SHP77 (cell line): ENCODE data around the gene ARHGEF12.
A peak's percentile ranks its signal among the peaks of the same experiment; 100 is the strongest.

ENCODE experiments used
- DNase-seq, 2 experiments: peaks; one replicate each; lab custom pipeline; 2025; lab: John Stamatoyannopoulos, UW

Gene ARHGEF12, protein sequence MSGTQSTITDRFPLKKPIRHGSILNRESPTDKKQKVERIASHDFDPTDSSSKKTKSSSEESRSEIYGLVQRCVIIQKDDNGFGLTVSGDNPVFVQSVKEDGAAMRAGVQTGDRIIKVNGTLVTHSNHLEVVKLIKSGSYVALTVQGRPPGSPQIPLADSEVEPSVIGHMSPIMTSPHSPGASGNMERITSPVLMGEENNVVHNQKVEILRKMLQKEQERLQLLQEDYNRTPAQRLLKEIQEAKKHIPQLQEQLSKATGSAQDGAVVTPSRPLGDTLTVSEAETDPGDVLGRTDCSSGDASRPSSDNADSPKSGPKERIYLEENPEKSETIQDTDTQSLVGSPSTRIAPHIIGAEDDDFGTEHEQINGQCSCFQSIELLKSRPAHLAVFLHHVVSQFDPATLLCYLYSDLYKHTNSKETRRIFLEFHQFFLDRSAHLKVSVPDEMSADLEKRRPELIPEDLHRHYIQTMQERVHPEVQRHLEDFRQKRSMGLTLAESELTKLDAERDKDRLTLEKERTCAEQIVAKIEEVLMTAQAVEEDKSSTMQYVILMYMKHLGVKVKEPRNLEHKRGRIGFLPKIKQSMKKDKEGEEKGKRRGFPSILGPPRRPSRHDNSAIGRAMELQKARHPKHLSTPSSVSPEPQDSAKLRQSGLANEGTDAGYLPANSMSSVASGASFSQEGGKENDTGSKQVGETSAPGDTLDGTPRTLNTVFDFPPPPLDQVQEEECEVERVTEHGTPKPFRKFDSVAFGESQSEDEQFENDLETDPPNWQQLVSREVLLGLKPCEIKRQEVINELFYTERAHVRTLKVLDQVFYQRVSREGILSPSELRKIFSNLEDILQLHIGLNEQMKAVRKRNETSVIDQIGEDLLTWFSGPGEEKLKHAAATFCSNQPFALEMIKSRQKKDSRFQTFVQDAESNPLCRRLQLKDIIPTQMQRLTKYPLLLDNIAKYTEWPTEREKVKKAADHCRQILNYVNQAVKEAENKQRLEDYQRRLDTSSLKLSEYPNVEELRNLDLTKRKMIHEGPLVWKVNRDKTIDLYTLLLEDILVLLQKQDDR (N-terminal part only)

DNA sequence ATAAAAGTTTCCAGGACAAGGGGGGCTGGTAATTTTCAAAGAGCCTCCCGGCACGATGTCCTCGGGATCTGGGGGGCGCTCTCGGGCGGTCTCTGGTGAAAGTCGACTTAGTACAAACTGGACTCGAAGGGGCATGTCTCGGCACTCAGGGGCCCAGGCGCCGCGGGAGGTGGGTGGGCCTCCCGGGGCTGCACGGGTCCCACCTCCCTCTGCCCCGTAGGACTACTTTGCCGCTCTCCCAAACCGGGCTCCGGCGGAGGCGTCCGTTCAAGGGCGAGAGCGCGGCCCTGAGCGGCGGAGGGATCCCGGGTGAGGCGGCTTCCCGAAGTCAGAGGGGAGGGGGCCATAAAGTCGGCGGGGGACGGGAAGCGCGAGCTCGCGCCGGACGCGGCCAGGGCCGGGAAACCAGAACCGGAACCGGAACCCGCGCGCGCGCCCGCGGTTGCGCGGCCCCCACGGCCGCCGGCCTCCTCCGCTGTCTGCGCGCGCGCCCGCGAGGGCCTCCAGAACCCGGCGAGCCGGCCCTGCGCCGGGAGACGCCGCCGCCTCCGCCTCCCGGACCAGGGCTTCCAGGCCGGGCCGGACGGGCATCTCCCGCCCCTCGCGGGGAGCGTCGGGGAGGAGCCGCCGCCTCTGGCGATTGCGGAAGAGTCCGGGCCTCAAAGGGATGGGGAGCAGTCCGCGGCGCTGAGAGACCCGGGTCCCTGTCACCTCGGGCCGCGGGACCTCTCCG lies at the start of gene ARHGEF12:
TSS of gene ARHGEF12 (plus strand) at position 506 of the 733 bp plus-strand sequence. CDS start 831 bp downstream, outside the sequence.
- peak; percentile 83 to 93 for DNase-seq

DNA sequence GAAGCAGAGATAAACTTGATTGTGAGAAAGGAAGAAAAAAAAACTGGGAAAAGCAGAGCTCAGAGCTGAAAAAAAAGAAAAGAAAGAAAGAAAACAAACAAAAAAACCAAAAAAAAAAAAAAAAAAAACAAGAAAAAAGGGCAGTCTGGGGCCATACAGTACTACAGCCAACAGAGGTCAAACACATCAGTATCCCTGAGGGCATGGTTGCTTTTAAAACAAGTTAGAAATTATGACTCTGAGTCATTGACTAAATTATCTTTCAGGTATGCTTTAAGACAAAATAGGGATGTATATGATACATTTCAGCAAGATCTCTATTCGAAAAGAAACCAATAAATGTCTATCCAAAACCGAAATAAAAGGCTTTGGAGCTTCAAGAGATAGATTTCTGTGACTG lies 48.2 kb upstream of the ARHGEF12 start:
- no peak for DNase-seq

DNA sequence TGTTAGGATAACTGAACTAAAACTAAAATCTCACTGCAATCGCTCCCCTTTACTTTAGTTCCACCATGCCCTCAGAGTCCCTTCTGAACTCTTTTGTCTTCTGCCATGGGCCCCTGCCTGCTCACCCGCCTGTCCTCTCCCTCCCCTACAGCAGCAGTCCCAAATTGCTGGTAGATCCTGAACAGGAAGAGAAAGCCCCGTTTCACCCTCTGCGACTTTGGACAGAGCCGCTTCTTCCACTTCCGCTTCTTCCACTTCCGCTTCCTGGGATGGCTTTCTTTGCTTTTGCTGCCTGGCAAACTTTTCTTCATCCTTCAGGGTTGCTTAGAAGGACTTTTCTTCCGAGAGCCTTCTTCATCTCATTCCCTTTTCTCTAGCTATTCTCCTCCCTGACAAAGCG lies 46.8 kb upstream of the ARHGEF12 start:
- DNase-seq: no peak

DNA sequence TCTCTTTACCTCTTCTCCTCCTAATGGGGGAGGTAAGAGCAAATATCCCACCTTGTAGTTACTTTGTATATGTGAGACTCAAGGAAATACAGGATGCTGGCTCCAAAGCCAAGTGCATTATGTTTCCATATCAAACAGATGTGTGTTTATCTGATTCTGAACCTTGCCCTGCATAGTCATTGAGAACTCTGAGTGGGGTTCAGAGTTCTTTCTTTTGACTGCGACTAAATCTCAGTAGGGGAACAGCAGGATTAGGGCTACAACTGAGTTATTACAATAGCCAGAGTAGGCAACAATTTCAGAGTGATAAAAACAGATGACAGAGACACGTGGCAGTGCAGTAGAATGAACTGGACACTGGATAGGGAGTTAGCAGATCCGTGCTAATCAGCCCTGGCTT lies 45.3 kb upstream of the ARHGEF12 start:
- no peak for DNase-seq

DNA sequence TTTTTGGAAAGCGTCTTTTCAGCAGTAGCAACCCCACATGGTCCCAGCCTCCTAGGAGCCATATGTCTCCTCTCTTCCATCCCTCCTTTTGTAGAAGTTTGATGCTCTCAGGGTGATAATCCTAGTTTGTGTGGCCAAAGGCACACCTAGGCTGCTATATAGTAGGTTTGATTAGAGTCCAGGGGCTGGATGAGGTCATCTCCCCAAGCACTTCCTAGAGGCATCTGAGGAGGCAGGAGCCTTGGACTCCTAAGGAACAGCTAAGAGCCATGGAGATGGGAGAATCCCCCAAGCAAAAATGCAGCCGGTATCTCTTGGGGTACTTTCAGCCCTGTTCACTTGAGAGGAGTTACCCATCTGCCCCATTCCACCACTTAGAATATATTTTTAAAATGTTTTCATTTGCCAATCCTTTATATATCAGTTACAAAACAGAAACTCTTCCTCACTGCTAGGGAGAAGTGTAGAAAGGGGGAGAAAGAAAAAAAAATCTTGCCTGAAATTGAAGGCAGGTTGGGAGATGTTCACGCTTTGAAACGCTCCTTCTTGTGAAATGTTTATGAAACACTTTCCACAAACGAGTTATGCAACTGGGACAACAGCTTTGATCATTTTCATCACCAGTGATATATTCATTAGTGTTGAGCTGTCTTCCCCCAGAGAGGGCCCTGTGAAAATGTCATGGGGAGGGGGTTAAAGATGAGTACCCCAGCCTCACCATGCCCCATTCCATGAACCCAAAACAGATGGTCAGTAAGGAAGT lies 43.0 kb upstream of the ARHGEF12 start:
- no peak for DNase-seq

DNA sequence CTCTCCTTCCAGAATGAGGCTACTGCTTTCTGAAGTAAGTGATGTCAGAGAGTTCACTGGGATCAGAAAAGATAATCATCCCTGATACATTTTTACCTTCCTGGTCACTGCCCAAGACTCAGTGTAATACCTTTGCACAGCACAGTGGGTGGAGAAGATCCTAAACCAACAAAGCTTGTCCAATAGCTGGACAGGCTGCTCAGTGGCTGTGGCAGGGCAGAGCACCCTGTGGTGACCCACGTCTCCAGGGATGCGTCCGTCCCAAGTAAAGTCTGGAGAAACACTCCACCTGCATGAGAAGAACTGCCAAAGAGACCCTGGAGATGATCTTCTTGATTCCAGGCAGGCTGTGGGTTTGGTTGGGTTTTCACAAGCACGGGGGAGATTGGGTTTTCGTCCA lies 42.1 kb upstream of the ARHGEF12 start:
- DNase-seq: no peak

DNA sequence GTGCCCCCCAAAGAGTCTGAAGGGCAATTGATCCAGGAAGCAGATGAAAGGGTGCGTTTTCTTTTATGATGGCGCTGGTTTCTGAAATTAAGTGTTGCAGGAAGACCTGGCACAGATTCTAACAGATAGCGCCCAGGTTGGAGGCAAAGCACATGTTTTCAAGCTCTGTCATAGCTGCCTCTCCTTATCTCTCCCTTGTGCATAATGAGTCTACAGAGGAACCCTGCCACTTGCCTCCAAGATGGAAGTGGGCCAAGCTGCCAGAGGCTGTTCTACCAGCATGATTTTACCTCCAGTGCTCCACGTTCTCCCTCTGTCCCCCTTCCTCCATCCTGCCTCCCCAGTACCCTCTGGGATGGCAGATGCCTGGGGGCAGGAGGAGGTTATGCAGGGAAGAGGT lies 41.1 kb upstream of the ARHGEF12 start:
- DNase-seq: no peak

DNA sequence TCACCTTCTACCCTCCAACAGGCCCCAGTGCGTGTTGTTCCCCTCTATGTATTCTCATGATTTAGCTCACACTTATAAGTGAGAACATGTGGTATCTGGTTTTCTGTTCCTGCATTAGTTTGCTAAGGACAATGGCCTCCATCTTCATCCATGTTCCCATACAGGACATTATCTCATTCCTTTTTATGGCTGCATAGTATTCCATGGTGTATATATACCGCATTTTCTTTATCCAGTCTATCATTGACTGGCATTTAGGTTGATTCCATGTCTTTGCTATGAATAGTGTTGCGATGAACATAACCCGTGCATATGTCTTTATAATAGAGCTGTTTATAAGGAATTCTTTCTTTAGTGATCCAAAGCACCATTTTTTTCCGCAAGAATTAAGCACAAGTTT lies 39.7 kb upstream of the ARHGEF12 start:
- DNase-seq: no peak

DNA sequence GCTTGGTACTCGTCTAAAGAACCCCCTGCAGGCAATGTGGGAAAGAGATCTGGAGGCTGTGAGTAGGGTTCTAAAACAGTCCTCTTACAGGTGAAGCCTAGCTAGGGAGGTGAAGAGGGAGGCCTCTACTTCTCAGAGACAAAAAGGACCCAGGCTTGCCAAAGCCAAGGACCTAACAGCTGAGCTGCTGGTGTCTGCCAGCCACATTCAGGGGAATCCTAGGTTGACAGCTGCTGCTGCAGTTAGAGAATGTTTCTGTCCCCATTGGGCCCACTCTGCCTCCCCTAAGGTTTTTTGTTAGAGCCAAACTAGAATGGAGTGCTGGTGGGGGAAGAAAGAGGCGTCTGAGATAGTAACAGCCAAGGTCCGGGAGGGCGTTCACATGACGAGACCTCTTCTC lies 37.8 kb upstream of the ARHGEF12 start:
- no peak for DNase-seq

DNA sequence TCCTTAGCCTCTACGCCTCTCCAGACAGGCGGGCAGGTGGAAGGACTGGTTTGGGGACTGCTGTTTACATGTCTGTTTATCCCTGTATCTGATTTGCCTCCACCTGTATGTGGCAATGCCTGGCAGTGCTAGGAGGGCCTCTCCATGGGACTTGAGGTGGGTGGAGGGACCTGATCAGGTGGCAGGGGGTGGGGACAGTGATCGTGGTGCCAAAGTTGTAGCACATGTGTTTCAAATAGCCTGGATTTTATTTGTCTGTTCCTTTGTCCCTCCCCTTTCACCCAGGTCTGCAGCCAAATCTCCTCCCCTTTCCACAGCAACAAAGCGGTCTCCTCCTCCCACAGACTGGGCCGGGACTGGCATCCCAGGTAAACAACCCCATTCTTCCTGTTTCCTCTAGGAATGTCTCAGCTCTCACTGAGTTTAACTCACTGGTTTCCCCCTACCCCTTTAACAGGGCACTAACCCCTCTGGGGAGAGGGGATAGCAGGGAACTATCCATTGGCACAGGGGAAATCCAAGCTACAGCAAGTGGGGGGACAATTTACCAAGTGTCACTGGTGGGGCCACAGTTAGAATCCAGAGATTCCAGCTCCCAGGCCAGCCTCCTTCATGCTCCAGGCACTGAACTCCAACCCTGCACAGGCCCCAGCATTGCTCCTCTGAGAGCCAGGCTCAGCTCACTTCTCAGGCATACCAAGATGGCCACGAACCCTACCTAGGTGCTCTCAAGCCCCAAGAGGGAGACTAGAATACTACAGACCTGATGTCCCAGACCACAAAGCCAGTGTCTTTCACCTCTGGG lies 34.0 kb upstream of the ARHGEF12 start:
- DNase-seq: no peak

DNA sequence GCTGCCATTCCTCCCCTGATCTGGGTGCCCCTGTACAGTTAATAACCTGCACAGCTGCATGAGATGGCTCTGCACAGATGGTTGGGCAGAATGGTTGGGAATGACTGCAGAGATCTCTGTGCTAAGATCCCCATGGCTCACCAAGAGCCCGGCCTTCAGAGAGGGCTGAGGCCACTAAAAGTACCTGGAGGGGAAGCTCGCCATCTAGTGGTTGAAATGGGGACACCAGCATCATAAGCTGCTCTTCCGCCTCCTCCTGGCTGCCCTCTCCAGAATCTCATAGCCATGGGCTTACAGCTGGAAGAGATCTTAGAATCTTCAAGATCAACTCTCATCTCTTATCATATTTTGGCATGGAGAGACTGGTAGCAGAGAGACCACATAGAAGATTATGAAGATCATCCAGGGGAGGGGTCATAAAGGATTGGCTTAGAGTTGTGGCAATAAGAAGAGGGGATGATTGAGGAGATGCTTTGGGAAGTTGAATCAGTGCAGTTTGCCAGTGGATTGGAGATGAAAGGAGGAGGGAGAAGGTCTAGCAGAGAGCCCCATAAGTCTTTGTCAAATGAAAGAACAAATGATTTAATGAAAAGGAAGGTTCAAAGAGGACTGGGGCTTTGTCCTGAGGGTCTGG lies 33.1 kb upstream of the ARHGEF12 start:
- DNase-seq: peak; percentile 61 to 66

DNA sequence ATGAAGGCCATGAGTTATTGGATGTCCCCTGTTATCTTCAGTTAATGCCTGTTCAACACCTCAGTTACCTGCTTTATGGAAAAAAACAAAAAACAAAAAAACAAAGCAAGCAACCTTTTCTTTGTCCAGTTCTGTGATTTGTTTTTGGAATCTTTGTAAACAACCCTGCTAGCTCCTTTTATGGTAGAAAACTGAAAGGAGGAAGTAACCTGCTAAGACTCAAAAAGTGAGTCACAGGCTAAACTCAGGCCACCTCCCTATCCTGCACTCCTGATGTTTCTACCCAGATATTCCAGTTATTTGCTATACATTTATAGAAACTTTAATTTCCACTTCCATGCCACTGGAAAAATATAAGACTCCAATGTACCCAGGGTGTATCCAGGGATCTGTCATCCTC lies 31.7 kb upstream of the ARHGEF12 start:
- DNase-seq: no peak

DNA sequence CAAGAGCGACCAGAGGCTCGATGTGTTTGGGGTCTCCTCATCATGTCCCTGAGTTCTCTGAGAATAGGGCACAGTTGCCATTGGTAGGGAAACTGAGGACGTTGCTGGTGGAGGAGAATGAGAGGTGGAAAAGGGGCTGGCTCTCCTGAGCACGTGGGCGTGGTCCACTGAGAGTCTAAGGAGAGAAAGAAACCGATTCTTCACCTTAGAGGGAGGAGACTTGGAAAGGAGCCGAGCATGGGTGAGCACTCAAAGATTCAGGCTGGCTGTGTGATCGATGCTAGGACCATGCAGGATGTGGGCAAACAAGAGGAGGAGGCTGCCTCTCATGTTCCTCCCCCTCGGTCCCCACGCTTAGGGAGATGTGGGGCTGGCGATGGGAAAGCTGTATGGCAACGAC lies 30.9 kb upstream of the ARHGEF12 start:
- DNase-seq: no peak

DNA sequence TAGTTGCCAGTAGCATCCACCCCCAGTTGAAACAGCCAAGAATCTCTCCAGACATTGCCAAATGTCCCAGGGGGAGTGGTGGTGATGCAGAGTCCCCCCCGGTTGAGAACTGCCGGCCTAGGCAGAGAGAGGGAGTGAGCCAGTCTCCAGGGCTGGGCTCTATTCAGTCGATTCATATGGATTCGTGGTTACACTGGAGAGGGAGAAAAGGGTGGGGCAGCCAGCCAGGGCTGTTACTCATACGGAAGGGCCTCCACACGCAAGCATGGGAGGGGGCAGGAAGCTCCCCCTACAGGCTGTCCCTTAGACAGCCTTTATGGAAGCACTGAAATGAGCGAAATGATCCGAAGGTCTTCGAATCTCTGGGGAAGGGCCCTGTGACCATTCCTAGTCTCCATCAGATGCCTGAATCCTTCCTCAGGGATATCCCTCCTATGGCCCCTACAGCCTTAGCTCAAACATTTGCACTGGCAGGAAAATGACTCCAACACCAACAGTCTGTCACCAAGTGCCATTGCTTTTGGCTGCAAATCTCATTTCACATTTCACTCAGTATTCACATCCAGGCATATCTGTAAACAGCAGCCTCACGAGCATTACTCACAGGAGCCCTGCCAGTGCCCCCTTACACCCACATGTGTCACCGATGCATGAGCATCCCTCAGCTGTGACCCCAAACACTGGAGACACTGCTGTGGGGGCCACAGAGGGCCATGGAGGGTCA lies 29.5 kb upstream of the ARHGEF12 start:
- no peak for DNase-seq

DNA sequence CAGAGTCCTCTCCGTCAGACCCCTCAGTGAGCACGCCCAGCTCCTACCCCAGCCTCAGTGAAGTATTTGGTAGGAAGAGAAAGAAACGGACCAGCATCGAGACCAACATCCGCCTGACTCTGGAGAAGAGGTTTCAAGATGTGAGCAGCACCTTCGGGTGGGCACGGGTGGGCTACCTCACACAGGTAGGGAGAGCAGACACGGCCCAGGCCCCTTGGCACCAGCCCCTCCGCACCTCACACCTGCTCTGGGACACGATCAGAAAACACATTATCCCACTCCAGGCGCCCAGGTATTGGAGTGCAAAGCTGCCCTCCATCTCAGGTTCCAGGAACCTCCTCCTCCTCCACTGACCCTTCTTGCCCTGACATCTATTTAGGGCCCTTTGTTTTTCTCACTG lies 28.7 kb upstream of the ARHGEF12 start:
- DNase-seq: no peak

DNA sequence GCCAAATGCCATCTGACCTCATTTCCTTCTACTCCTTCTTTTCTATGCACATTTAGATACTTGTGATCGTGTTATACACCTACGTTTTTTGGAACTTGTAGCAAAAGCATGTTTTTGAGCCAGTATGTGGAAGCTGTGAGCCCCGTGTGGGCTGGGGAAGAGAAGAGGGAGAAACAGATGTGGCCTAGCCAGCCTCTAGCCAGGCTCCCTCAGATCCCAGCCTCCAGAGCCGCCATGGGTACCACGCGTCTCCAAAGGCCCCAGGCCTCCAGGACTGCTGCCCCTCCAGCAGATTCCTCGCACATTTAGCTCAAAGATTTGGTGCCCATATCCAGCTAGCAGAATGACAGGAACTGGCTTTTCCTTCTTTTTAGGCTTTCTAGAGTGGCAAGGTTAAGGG lies 28.1 kb upstream of the ARHGEF12 start:
- no peak for DNase-seq

DNA sequence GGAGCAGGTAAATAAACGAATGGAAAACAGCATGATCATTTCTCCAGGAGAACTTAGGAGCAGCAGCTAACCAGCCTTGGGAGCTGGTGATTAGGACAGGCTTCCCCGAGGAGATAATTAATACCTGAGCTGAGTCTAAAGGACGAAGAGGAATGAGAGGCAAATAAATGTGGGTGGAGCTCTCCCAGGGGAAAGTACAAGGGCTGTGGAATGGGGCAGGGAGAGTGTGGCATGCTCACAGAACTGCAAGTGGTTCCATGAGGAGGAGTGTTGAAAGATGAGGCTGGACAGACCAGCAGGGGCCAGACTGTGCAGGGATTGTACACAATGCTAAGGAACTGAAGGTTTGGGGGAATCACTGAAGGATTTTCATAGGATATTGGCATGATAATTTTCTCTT lies 25.3 kb upstream of the ARHGEF12 start:
- DNase-seq: no peak

DNA sequence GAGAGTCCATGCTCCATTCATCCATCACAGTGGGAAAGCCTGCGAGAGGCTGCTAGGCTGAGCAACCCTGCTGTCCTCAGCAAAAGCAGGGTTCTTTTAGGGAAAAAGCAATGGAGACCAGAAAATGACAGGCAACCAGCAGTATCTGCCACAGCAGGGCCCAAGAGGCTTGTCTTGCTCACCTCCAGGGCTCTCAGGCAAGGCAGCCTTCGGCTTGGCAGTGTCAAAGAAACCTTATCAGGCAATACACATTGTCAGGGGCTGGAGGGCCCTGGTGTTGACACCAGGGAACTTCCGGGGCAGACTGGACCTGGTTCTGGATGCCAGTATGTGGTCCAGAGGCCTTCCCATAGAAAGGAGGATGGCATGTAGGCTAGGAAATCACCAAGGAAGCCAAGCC lies 21.4 kb upstream of the ARHGEF12 start:
- no peak for DNase-seq
